ENCODE data around the gene AIPL1.

The AIPL1 gene

GRCh38 chr17:6413065-6413464, 21.9 kb downstream of the AIPL1 start:
- no peak for DNase-seq

GRCh38 chr17:6408735-6409134, 26.2 kb downstream of the AIPL1 start:
- no peak for DNase-seq

- DNase-seq = no peak
These were observed 26.6 kb downstream of the AIPL1 start for GRCh38 chr17:6408276-6408675.

GRCh38 chr17:6402258-6402657, 32.7 kb downstream of the AIPL1 start:
- no peak for DNase-seq

DNA sequence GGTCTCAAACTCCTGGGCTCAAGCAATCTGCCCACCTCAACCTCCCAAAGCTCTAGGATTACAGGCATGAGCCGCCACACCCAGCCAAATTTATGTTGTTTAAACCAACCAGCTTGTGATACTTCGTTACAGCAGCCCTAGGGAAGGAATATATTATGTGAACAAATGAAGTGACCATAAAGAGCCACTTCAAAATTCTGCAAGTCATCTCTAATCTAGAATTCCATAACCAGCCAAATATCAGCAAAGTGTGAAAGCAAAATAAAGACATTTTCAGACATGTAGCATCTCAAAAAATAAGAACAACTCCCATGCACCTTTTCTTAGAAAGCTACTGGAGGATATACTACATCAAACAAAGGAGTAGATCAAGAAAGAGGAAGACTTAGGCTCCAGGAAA, 36.0 kb downstream of the AIPL1 start:
- DNase-seq = no peak

DNA sequence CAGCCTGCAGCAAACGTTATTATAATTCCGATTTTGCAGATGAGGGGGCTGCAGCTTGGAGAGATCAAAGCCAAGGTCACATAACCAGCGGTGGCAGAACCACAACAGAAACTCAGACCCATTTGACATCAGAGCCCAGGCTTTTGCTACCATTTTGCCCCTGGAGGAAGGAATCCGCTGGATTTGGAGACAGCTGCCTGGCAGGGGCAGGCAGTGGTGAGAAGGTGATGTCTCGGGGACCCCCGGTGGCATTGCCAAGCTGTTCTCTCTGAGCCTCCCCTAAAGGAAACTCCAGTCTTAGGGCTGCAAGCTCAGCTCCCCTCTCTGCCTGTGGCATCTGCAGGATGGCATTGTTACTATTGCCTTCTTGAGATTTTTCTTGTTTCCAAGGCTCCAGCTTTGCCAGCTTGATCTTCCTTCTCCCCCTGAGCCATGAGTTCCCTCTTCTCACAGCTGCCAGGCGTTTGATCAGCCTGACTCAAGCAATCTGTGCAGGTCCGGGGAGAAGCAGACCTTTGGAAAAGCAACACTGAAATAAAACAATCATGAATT, 40.8 kb downstream of the AIPL1 start:
- DNase-seq = no peak

DNA sequence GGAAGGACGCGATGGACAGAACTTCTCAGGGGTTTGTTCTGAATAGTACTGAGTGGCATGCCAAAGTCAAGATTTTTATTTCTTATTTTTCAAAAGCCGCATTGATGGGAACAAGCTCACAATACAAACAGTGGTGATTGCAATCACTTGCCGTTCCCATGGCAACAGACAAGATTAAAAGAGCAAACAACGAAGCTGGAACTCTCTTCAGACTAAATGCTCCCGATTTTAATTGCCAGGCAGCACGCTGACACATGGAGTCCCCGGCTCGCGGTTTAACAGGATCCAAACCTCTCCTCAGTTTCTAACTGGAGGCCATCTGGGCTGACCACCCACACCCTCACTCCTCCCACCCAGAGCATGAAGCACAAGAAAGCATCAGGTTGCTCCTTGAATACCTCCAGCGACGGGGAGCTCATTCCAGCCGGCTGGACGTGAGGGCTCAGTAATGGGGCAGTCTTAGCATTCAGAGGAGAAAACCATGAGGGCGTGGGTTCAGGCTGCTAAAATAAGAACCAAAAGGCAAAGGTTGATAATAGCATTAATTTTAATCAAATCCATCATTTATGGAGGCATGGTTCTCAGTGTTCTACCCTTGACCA, 41.5 kb downstream of the AIPL1 start:
- peak in 1 of 2 experiments; percentile 5 for DNase-seq

DNA sequence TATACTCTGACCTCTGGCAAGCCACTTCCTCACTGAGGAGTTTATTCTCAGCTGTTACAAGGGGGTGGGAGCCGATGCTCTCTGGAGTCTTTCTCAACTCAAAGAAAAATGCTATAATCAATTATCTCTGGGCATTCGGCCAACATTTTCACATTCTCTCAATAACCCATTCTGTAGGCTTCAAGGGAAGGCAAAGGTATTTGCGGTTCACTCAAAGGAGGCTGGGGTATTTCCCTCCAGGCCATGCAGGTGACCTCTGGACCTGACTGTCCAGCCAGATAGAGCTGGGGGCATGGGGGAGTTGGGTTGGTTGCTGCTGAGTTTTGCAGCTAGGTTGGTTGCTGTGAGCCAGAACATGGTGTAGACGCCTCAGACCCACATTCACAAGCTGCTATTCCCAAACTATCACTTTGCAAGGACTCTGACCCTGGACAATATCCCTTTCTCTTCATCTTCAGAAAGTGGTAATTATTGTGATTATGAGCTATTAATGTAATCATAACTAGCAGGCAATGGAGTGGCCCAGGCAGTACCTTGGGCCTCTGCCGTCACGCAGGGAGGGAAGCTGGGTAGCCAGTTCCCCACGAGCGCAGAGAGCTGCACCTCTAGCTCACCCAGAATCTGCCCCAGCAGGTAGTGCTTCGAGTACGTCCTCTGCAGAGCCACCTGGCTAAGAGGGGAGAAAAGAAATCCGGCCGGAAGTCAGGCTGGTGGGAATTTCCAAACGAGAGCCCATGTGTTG, 42.1 kb downstream of the AIPL1 start:
- no peak for DNase-seq

DNA sequence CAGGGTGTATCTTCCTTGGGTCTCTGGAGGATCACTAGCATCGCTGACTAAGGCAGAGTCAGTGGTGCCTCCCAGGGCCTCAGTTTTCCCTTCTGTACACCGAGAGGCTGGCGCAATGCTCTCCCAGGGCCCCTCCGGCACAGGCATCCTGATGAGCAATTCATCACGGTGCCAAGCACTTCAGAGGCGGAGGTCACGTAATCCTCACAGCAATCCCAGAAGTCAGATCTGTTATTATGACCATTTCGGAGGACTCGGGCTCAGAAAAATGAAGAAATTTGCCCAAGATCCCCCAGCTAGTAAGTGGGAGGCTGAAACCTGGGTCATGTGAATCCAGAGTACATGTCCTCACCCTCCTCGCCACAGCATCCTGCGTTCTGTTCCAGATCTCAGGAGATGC, 46.5 kb downstream of the AIPL1 start:
- DNase-seq = no peak

GRCh38 chr17:6387858-6388257, 47.1 kb downstream of the AIPL1 start:
- no peak for DNase-seq

GRCh38 chr17:6387442-6387841, 47.5 kb downstream of the AIPL1 start:
- DNase-seq = no peak

DNA sequence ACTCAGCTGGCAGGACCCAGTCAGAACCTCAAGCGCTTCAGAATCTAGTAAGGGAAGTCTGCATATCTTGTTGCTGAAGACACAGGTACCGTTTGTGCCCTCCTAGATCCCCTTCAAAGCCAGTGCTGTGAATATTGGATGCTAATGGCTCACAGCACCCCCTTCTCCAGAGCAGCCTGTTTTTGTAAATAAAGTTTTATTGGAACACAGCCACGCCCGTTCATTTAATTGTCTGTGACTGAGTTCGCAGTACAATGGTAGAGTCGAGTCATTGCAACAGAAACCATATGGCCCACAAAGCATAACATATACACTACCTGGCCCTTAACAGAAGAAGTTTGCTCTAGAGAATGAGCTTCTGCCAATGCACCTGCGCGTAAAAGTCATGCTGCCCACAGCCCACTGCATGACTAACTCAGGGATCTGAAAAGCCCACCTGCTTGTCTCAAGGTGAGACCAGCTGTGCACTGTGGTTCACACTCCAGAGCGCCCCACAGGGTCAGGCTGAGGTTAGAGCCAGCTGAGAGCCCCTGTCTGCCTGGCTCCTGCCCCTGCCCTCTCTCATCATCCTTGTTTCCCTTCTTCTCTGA, 48.8 kb downstream of the AIPL1 start:
- DNase-seq = no peak

GRCh38 chr17:6384481-6384880, 50.4 kb downstream of the AIPL1 start:
- DNase-seq = no peak

- peak; percentile 38 to 41 for DNase-seq
These were observed 53.1 kb downstream of the AIPL1 start for GRCh38 chr17:6381526-6382465.

GRCh38 chr17:6380915-6381438, 53.9 kb downstream of the AIPL1 start:
- DNase-seq = no peak

- DNase-seq = no peak
These were observed 57.0 kb downstream of the AIPL1 start for GRCh38 chr17:6377906-6378305.

- DNase-seq = no peak
These were observed 58.0 kb downstream of the AIPL1 start for GRCh38 chr17:6376931-6377361.

GRCh38 chr17:6374761-6375312, 60.1 kb downstream of the AIPL1 start:
- DNase-seq = no peak

GRCh38 chr17:6374271-6374691, 60.6 kb downstream of the AIPL1 start:
- no peak for DNase-seq

Data from NCI-H187 (cell line).